HepG2 (cell line): ENCODE measurements around the gene NUDCD2. TPM values are rescaled to one million over a fixed set of nuclear protein-coding genes. Genes with fewer than 3 reads are reported as not detected.

Source experiments
- CENPX ChIP-seq: sonication (generic); formaldehyde crosslinking; IDR thresholded peaks from 2 replicates; pipeline ENCODE4 v1.9.0; 2021; ENCODE audit warnings: mild to moderate bottlenecking, missing genetic modification reagents, moderate library complexity
- CHD4 ChIP-seq: fragments of 200-600 bp; sonication (generic); IDR thresholded peaks from 2 replicates; pipeline ENCODE4 v1.7.0; 2017; ENCODE audit warnings: mild to moderate bottlenecking, low read length, borderline replicate concordance
- FOXJ3 ChIP-seq: sonication (generic); formaldehyde crosslinking; IDR thresholded peaks from 2 replicates; pipeline ENCODE4 v1.4.0; 2020; ENCODE audit warnings: missing genetic modification reagents, mild to moderate bottlenecking, borderline replicate concordance
- GATAD1 ChIP-seq: IDR thresholded peaks from 2 replicates; pipeline ENCODE4 v1.6.1; 2016; ENCODE audit warnings: missing genetic modification reagents, missing compliant biosample characterization
- HIVEP1 ChIP-seq: sonication (generic); formaldehyde crosslinking; IDR thresholded peaks from 2 replicates; pipeline ENCODE4 v1.4.0; 2020; ENCODE audit warnings: mild to moderate bottlenecking, missing genetic modification reagents
- KMT2A ChIP-seq: sonication (generic); formaldehyde crosslinking; IDR thresholded peaks from 2 replicates; pipeline ENCODE4 v1.4.0; 2020; ENCODE audit warnings: missing genetic modification reagents
- MYNN ChIP-seq: sonication (generic); formaldehyde crosslinking; IDR thresholded peaks from 2 replicates; pipeline ENCODE4 v1.4.0; 2020; ENCODE audit warnings: mild to moderate bottlenecking, low read depth, missing genetic modification reagents
- TIGD3 ChIP-seq: sonication (generic); formaldehyde crosslinking; IDR thresholded peaks from 2 replicates; pipeline ENCODE4 v1.5.1; 2020; ENCODE audit warnings: mild to moderate bottlenecking, missing genetic modification reagents, borderline replicate concordance
- ZBTB38 ChIP-seq: sonication (generic); formaldehyde crosslinking; IDR thresholded peaks from 2 replicates; pipeline ENCODE4 v1.5.1; 2020; ENCODE audit warnings: mild to moderate bottlenecking, missing genetic modification reagents
- ZBTB7A ChIP-seq: sonication (generic); formaldehyde crosslinking; IDR thresholded peaks from 2 replicates; pipeline ENCODE4 v1.8.0; 2022; ENCODE audit warnings: mild to moderate bottlenecking, missing genetic modification reagents
- ZGPAT ChIP-seq: IDR thresholded peaks from 2 replicates; pipeline ENCODE4 v1.6.1; 2016; ENCODE audit warnings: mild to moderate bottlenecking
- ZMAT3 ChIP-seq: sonication (generic); formaldehyde crosslinking; conservative IDR thresholded peaks from 2 replicates; pipeline ENCODE4 v1.7.0; 2021; ENCODE audit warnings: missing genetic modification reagents
- ZNF12 ChIP-seq: sonication (generic); formaldehyde crosslinking; IDR thresholded peaks from 2 replicates; pipeline ENCODE4 v1.5.0; 2020; ENCODE audit warnings: missing genetic modification reagents
- ZNF180 ChIP-seq: sonication (generic); formaldehyde crosslinking; IDR thresholded peaks from 2 replicates; pipeline ENCODE4 v1.4.0; 2020; ENCODE audit warnings: low read depth, missing genetic modification reagents, borderline replicate concordance
- ZNF275 ChIP-seq: sonication (generic); formaldehyde crosslinking; IDR thresholded peaks from 2 replicates; pipeline ENCODE4 v1.8.0; 2022; ENCODE audit warnings: missing genetic modification reagents, mild to moderate bottlenecking, inconsistent platforms, borderline replicate concordance
- ZNF740 ChIP-seq: sonication (generic); formaldehyde crosslinking; IDR thresholded peaks from 2 replicates; pipeline ENCODE4 v1.4.0; 2020; ENCODE audit warnings: missing genetic modification reagents
- polyA plus RNA-seq, 8 experiments: library from polyadenylated mRNA; depleted of rRNA in 3 of 8; stranded (reverse) in 7 of 8; unstranded in 1 of 8; fragments of >200 nt; fragmentation: Illumina TruSeq in 4 of 8; extraction: Trizol in 4 of 8; gene quantifications; 2 replicates each; pipeline versions ENCODE4 v1.2.1 to v1.2.3, GENCODE V29; 2011 to 2016; ENCODE audit warnings: low read depth in 4 of 8, missing spikeins in 1 of 8, mixed read lengths in 1 of 8; ENCODE audit not compliant: insufficient read depth in 1 of 8
- total RNA-seq, 5 experiments: library from RNA; depleted of rRNA; stranded (reverse); fragments of >200 nt; fragmentation: Illumina TruSeq; extraction: Trizol; gene quantifications; 2 replicates each; pipeline ENCODE4 v1.2.3, GENCODE V29; 2016; ENCODE audit warnings: low read depth in 1 of 5
- TF ChIP-seq, protein P1 (sequence below): sonication (generic); formaldehyde crosslinking; IDR thresholded peaks from 2 replicates; pipeline ENCODE4 v1.8.1; 2023; ENCODE audit warnings: mild to moderate bottlenecking, missing genetic modification reagents, borderline replicate concordance
- TF ChIP-seq, protein P2 (sequence below): sonication (generic); formaldehyde crosslinking; IDR thresholded peaks from 2 replicates; pipeline ENCODE4 v1.8.0; 2022; ENCODE audit warnings: mild to moderate bottlenecking, missing genetic modification reagents, borderline replicate concordance
- TF ChIP-seq, protein P3 (sequence below): sonication (generic); formaldehyde crosslinking; IDR thresholded peaks from 2 replicates; pipeline ENCODE4; 2020; ENCODE audit warnings: missing genetic modification reagents, mild to moderate bottlenecking, borderline replicate concordance

NUDCD2 gene
- total and polyA plus RNA-seq, 2 of the 13 experiments (the other 11 are each of a cell fraction or from before 2014, with no cell fraction given), result 14.8 to 39.2 TPM

DNA sequence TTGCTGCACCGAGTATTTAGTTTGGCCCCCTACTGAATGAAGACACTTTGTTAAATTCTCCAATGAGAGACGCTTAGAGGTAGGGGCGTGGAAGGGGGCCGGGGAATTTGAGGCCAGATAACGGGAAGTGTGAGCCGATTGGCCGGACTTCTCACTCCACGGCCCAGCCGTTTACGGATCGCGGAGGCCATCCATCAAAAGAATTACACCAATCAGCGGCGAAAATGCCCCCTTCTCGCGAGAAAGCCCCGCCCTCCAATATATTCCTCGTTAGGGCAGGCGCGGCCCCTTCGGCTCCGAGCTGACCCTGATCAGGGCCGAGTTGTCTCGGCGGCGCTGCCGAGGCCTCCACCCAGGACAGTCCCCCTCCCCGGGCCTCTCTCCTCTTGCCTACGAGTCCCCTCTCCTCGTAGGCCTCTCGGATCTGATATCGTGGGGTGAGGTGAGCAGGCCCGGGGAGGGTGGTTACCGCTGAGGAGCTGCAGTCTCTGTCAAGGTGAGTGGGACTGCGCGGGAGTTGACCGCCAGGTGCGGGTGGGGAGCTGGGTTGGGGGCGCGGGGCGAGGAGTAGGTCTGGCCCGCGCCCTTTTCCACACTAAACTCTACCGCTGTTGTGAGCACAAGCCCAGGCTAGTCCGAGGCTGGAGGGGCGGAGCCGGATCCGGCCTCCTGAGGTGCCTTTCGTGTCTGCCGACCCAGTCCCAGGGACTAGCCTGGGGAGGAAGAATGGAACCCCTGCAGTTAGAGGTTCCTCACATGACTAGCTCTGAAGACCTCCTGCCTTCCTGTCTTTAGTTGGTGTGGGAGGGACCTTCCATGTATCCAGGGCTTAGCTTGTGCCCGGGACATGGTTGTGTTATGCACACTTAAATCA is 22.4 kb downstream of the NUDCD2 start, which contains the start of gene CCNG1 (continued):
- TF ChIP-seq ZNF740 (CRISPR knock-in tag) (no peak), MYNN (CRISPR knock-in tag) (no peak), FOXJ3 (CRISPR knock-in tag) (no peak; the same call in 1 of the 2 replicates), ZBTB7A (no peak), ZNF275 (CRISPR knock-in tag) (peak; percentile 62; the same call in 1 of the 2 replicates), ZGPAT (CRISPR knock-in tag) (peak; percentile 91), CENPX (no peak), ZMAT3 (CRISPR knock-in tag) (0 out of 2 replicates have a peak, but pooled peaks have one; percentile 65), GATAD1 (CRISPR knock-in tag) (peak; percentile 49), ZBTB38 (no peak), ZNF180 (CRISPR knock-in tag) (no peak), HIVEP1 (peak; percentile 66; the same call in 1 of the 2 replicates), KMT2A (peak; percentile 87), TIGD3 (CRISPR knock-in tag) (no peak), ZNF12 (CRISPR knock-in tag) (peak; percentile 80), CHD4 (no peak; the same call in 1 of the 2 replicates)
- TF ChIP-seq, protein P1, sequence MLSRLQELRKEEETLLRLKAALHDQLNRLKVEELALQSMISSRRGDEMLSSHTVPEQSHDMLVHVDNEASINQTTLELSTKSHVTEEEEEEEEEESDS (CRISPR knock-in tag), result no peak
- TF ChIP-seq, protein P2, sequence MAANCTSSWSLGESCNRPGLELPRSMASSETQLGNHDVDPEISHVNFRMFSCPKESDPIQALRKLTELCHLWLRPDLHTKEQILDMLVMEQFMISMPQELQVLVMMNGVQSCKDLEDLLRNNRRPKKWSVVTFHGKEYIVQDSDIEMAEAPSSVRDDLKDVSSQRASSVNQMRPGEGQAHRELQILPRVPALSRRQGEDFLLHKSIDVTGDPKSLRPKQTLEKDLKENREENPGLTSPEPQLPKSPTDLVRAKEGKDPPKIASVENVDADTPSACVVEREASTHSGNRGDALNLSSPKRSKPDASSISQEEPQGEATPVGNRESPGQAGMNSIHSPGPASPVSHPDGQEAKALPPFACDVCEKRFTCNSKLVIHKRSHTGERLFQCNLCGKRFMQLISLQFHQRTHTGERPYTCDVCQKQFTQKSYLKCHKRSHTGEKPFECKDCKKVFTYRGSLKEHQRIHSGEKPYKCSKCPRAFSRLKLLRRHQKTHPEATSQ, result peak; percentile 78; the same call in 1 of the 2 replicates
- TF ChIP-seq, protein P3, sequence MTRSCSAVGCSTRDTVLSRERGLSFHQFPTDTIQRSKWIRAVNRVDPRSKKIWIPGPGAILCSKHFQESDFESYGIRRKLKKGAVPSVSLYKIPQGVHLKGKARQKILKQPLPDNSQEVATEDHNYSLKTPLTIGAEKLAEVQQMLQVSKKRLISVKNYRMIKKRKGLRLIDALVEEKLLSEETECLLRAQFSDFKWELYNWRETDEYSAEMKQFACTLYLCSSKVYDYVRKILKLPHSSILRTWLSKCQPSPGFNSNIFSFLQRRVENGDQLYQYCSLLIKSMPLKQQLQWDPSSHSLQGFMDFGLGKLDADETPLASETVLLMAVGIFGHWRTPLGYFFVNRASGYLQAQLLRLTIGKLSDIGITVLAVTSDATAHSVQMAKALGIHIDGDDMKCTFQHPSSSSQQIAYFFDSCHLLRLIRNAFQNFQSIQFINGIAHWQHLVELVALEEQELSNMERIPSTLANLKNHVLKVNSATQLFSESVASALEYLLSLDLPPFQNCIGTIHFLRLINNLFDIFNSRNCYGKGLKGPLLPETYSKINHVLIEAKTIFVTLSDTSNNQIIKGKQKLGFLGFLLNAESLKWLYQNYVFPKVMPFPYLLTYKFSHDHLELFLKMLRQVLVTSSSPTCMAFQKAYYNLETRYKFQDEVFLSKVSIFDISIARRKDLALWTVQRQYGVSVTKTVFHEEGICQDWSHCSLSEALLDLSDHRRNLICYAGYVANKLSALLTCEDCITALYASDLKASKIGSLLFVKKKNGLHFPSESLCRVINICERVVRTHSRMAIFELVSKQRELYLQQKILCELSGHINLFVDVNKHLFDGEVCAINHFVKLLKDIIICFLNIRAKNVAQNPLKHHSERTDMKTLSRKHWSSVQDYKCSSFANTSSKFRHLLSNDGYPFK (CRISPR knock-in tag), result peak; percentile 67; the same call in 1 of the 2 replicates
